ENCODE measurements around the gene RHOH.

RHOH gene

GRCh38 chr4:40209401-40209800 lies 12.6 kb downstream of the RHOH start:
- DNase-seq: no peak

- no peak for DNase-seq
Observed at GRCh38 chr4:40210776-40211175, 13.9 kb downstream of the RHOH start.

GRCh38 chr4:40211224-40212185 lies 14.7 kb downstream of the RHOH start:
- no peak for DNase-seq

GRCh38 chr4:40212674-40213527 lies 16.1 kb downstream of the RHOH start:
- no peak for DNase-seq

- DNase-seq: no peak
Observed at GRCh38 chr4:40214038-40214437, 17.2 kb downstream of the RHOH start.

GRCh38 chr4:40214661-40215418 lies 18.0 kb downstream of the RHOH start:
- no peak for DNase-seq

- no peak for DNase-seq
Observed at GRCh38 chr4:40216622-40217366, 20.0 kb downstream of the RHOH start.

GRCh38 chr4:40221744-40222143 lies 24.9 kb downstream of the RHOH start:
- DNase-seq: no peak

GRCh38 chr4:40223343-40223742 lies 26.5 kb downstream of the RHOH start:
- no peak for DNase-seq

GRCh38 chr4:40224432-40224831 lies 27.6 kb downstream of the RHOH start:
- no peak for DNase-seq

GRCh38 chr4:40225497-40225896 lies 28.7 kb downstream of the RHOH start:
- DNase-seq: no peak

GRCh38 chr4:40227284-40227683 lies 30.5 kb downstream of the RHOH start:
- no peak for DNase-seq

GRCh38 chr4:40228497-40229365 lies 31.9 kb downstream of the RHOH start:
- DNase-seq: no peak

GRCh38 chr4:40231316-40231863 lies 34.6 kb downstream of the RHOH start:
- no peak for DNase-seq

- no peak for DNase-seq
Observed at GRCh38 chr4:40232610-40233009, 35.8 kb downstream of the RHOH start.

- no peak for DNase-seq
Observed at GRCh38 chr4:40233227-40233626, 36.4 kb downstream of the RHOH start.

- no peak for DNase-seq
Observed at GRCh38 chr4:40234519-40235039, 37.7 kb downstream of the RHOH start.

GRCh38 chr4:40238008-40238699 lies 41.3 kb downstream of the RHOH start:
- no peak for DNase-seq

GRCh38 chr4:40238700-40239548 lies 42.1 kb downstream of the RHOH start:
- no peak for DNase-seq
